OCI-LY1 (cell line): ENCODE results near the gene SOBP.

Source experiments
- H2AFZ ChIP-seq: fragments of 200-600 bp; sonication (generic), shearing (Covaris generic); 2 replicates; pipeline ENCODE4 v1.6.0; 2014; ENCODE audit warnings: antibody characterized with exemption, mild to moderate bottlenecking, low read length
- H3F3A ChIP-seq: fragments of 200-600 bp; sonication (generic), shearing (Covaris generic); 2 replicates; pipeline ENCODE4 v1.6.0; 2014; ENCODE audit warnings: mild to moderate bottlenecking, antibody characterized with exemption, low read length, moderate library complexity; ENCODE audit not compliant: insufficient read depth
- H3K27ac ChIP-seq: fragments of 200-600 bp; sonication (generic); 2 replicates; pipeline ENCODE4 v1.5.1; 2014; ENCODE audit warnings: low read length, mixed run types, mild to moderate bottlenecking, low read depth; ENCODE audit not compliant: poor library complexity, severe bottlenecking
- H3K27me3 ChIP-seq: fragments of 200-600 bp; sonication (generic); 2 replicates; pipeline ENCODE4 v1.6.0; 2014; ENCODE audit warnings: antibody characterized with exemption, mild to moderate bottlenecking, low read length, moderate library complexity; ENCODE audit not compliant: insufficient read depth
- H3K36me3 ChIP-seq: fragments of 200-600 bp; sonication (generic); 2 replicates; pipeline ENCODE4 v1.6.1; 2014; ENCODE audit warnings: mild to moderate bottlenecking, antibody characterized with exemption, low read length, moderate library complexity, mixed read lengths; ENCODE audit not compliant: insufficient read depth
- H3K4me1 ChIP-seq: fragments of 200-600 bp; sonication (generic); 2 replicates; pipeline ENCODE4 v1.5.1; 2014; ENCODE audit warnings: mild to moderate bottlenecking, low read length, moderate library complexity; ENCODE audit not compliant: insufficient read depth, severe bottlenecking
- H3K4me2 ChIP-seq: fragments of 200-600 bp; sonication (generic), shearing (Covaris generic); 2 replicates; pipeline ENCODE4 v1.6.1; 2014; ENCODE audit warnings: low read length
- H3K4me3 ChIP-seq: fragments of 200-600 bp; sonication (generic); 2 replicates; pipeline ENCODE4 v1.5.1; 2014; ENCODE audit warnings: low read length, low read depth, mild to moderate bottlenecking, mixed read lengths; ENCODE audit not compliant: poor library complexity, severe bottlenecking
- H3K79me2 ChIP-seq: fragments of 200-600 bp; shearing (Covaris generic); 2 replicates; pipeline ENCODE4 v1.6.1; 2016; ENCODE audit warnings: mixed run types, low read length, mixed read lengths; ENCODE audit not compliant: insufficient read depth
- H3K9ac ChIP-seq: fragments of 200-600 bp; sonication (generic), shearing (Covaris generic); 2 replicates; pipeline ENCODE4 v1.6.1; 2014; ENCODE audit warnings: mild to moderate bottlenecking, low read length, mixed read lengths
- H3K9me2 ChIP-seq: fragments of 200-600 bp; sonication (generic), shearing (Covaris generic); 2 replicates; pipeline ENCODE4 v1.6.1; 2014; ENCODE audit warnings: low read depth, mild to moderate bottlenecking, low read length, mixed read lengths
- H3K9me3 ChIP-seq: fragments of 200-600 bp; shearing (Covaris generic); 2 replicates; pipeline ENCODE4 v1.6.1; 2014; ENCODE audit warnings: low read length, mixed read lengths
- H4K20me1 ChIP-seq: fragments of 200-600 bp; sonication (generic), shearing (Covaris generic); 2 replicates; pipeline ENCODE4 v1.6.0; 2016; ENCODE audit warnings: mild to moderate bottlenecking, low read length; ENCODE audit not compliant: insufficient read depth
- CTCF ChIP-seq: fragments of 200-600 bp; sonication (generic), shearing (Covaris generic); IDR thresholded peaks from 2 replicates; pipeline ENCODE4 v1.5.1; 2017; ENCODE audit warnings: mild to moderate bottlenecking, antibody characterized with exemption, low read length, moderate library complexity, mixed read lengths
- EZH2 ChIP-seq: fragments of 200-600 bp; sonication (generic), shearing (Covaris generic); IDR thresholded peaks from 2 replicates; pipeline ENCODE4 v1.8.0; 2017; ENCODE audit warnings: borderline replicate concordance, mixed run types, mild to moderate bottlenecking, antibody characterized with exemption, low read length, moderate library complexity, mixed read lengths

Gene SOBP

GRCh38 chr6:107598091-107598490, 108.2 kb downstream of the SOBP start:
- H2AFZ ChIP-seq, result no peak overlapping the region
- no peaks in the 10 kb centered on the region for H3K79me2 ChIP-seq
- peaks cover 4% of the 10 kb centered on the region for H3K4me1 ChIP-seq
- no peaks in the 10 kb centered on the region for H3K9me2 ChIP-seq
- H3K36me3 ChIP-seq, result peaks cover 43% of the 10 kb centered on the region; the same call in 1 of the 2 replicates
- no peak overlapping the region for H3K4me2 ChIP-seq
- H3F3A ChIP-seq, result no peaks in the 10 kb centered on the region
- no peak overlapping the region for H3K4me3 ChIP-seq
- H4K20me1 ChIP-seq, result no peaks in the 10 kb centered on the region
- H3K9ac ChIP-seq, result no peak overlapping the region
- H3K27ac ChIP-seq, result no peak overlapping the region
- TF ChIP-seq EZH2 (no peak), CTCF (no peak)
- no peaks in the 10 kb centered on the region for H3K9me3 ChIP-seq
- H3K27me3 ChIP-seq, result no peaks in the 10 kb centered on the region

- Histone ChIP-seq H3K27me3 (no peaks in the 10 kb centered on the region), H3K4me1 (peaks cover 2% of the 10 kb centered on the region), H3K27ac (no peak overlapping the region), H4K20me1 (no peaks in the 10 kb centered on the region), H3K79me2 (no peaks in the 10 kb centered on the region), H3K36me3 (peaks cover 35% of the 10 kb centered on the region; the same call in 1 of the 2 replicates), H3K4me2 (no peak overlapping the region), H2AFZ (no peak overlapping the region), H3K9me3 (no peaks in the 10 kb centered on the region), H3K9me2 (no peaks in the 10 kb centered on the region), H3F3A (no peaks in the 10 kb centered on the region), H3K9ac (no peak overlapping the region), H3K4me3 (no peak overlapping the region)
- TF ChIP-seq EZH2, result no peak
- TF ChIP-seq CTCF, result no peak
Observed at GRCh38 chr6:107599043-107599442, 109.1 kb downstream of the SOBP start.

- Histone ChIP-seq H3K4me1 (no peaks in the 10 kb centered on the region), H3F3A (no peaks in the 10 kb centered on the region), H3K4me2 (no peak overlapping the region), H3K9me3 (no peaks in the 10 kb centered on the region), H3K9ac (no peak overlapping the region), H3K79me2 (no peaks in the 10 kb centered on the region), H4K20me1 (no peaks in the 10 kb centered on the region), H3K4me3 (no peak overlapping the region), H3K27me3 (no peaks in the 10 kb centered on the region), H2AFZ (no peak overlapping the region), H3K36me3 (peaks cover 27% of the 10 kb centered on the region; the same call in 1 of the 2 replicates), H3K9me2 (no peaks in the 10 kb centered on the region), H3K27ac (no peak overlapping the region)
- TF ChIP-seq CTCF (no peak), EZH2 (no peak)
Observed at GRCh38 chr6:107600121-107600520, 110.2 kb downstream of the SOBP start.
